Sciatic nerve (tissue), 2 donors: ENCODE results near the gene LBHD2. TPM values are rescaled to one million over a fixed set of nuclear protein-coding genes. Genes with fewer than 3 reads are reported as not detected.

Experiments used
- ATAC-seq: fragments of 200-7000 bp; cut with Tn5 transposase; one replicate; pipeline ENCODE4 v1.9.1; 2020; ENCODE audit warnings: mild to moderate bottlenecking, moderate library complexity
- DNase-seq: peaks from one replicate; pipeline ENCODE4 v3.0.0-alpha.2; 2020; ENCODE audit warnings: low spot score
- intact Hi-C: fragments of 100-400 bp; cut with DNase I; formaldehyde crosslinking; loops from one replicate; pipeline ENCODE4 v1.14.2; 2022
- total RNA-seq: library from RNA; stranded (reverse); fragmentation: NEBNext Ultra II Directional; extraction: Animal tissue kit (Norgen Biotek cat#: 25700); gene quantifications from one replicate; pipeline ENCODE4 v1.2.1, GENCODE V29; 2021
- donor health status: DM: no; HTN: no; CAD: no.
- donor health status: DM: no; HTN: no; CAD: no.

LBHD2 gene
- total RNA-seq, 1 donor from 2014 or later: not detected

GRCh38 chr14:103135333-103136260 lies 51.6 kb downstream of the LBHD2 start:
- no peak for DNase-seq
- ATAC-seq: no peak
- intact Hi-C loops: no loop called here

- DNase-seq: no peak
- intact Hi-C loops: no loop called here
- peak; percentile 49 for ATAC-seq
Measured at GRCh38 chr14:103136388-103137271, 52.6 kb downstream of the LBHD2 start.

GRCh38 chr14:103137689-103138300 lies 53.8 kb downstream of the LBHD2 start:
- ATAC-seq: no peak
- intact Hi-C loops: no loop called here
- no peak for DNase-seq

- DNase-seq: no peak
- ATAC-seq: peak; percentile 4
Measured at GRCh38 chr14:103138301-103139131, 54.5 kb downstream of the LBHD2 start.

GRCh38 chr14:103139132-103140025 lies 55.4 kb downstream of the LBHD2 start:
- DNase-seq (no peak), ATAC-seq (no peak)
- intact Hi-C loops: no loop called here

More at GRCh38 chr14:103138301-103139131, 54.5 kb downstream of the LBHD2 start:
- intact Hi-C loops: no loop called here

Other genes starting within 250 kb of the LBHD2 start
- 0.40 TPM for gene AMN, start 161.5 kb upstream of the LBHD2 start, total RNA-seq
- 105 TPM for gene CDC42BPB, start 26.7 kb upstream of the LBHD2 start, total RNA-seq
- gene EXOC3L4, start 10.5 kb downstream of the LBHD2 start, total RNA-seq: 3.3 TPM
- 142 TPM for gene TNFAIP2, start 39.3 kb downstream of the LBHD2 start, total RNA-seq